ENCODE results near the gene UNC45A.
A peak's percentile ranks its signal among the peaks of the same experiment; 100 is the strongest.

The UNC45A gene

DNA sequence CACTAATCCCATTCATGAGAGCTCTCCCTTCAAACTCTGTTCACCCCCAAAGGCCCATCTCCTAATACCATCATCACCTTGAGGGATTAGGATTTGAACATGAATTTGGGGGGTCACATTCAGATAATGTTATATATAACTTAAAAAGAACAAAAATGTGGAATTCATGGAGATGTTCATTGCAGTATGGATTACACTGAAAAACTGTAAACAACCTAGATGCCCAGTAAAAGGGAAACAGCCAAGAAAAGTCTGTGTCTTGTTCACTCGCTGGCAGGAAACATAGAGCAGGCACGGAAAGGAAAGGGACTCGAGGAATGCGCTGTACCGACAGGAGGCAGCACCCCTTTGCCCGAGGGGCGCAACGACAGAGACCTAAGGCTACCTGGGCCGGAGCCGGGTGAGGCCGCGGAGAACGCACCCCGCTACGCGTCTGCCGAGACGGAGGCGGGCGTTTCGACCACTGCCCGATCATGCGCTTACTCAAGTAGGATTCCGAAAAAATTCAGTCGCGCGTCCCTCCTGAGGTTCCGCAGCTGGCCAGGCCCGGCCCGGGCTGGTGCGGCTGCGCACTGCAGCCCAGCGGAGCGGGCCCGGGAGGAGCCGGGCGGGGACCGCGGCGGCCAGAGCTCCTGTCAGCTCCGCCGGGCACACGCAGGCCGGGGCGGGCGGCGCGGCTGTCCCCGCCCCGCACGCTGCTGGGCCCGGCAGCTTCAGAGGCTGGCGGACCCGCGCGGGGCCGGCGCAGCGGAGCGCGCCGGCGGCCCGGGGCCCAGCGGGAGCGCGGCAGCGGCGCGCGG lies 32.8 kb upstream of the UNC45A start (continued):
- TF ChIP-seq, protein P1, sequence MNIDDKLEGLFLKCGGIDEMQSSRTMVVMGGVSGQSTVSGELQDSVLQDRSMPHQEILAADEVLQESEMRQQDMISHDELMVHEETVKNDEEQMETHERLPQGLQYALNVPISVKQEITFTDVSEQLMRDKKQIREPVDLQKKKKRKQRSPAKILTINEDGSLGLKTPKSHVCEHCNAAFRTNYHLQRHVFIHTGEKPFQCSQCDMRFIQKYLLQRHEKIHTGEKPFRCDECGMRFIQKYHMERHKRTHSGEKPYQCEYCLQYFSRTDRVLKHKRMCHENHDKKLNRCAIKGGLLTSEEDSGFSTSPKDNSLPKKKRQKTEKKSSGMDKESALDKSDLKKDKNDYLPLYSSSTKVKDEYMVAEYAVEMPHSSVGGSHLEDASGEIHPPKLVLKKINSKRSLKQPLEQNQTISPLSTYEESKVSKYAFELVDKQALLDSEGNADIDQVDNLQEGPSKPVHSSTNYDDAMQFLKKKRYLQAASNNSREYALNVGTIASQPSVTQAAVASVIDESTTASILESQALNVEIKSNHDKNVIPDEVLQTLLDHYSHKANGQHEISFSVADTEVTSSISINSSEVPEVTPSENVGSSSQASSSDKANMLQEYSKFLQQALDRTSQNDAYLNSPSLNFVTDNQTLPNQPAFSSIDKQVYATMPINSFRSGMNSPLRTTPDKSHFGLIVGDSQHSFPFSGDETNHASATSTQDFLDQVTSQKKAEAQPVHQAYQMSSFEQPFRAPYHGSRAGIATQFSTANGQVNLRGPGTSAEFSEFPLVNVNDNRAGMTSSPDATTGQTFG (tag by site-specific recombination; IDR thresholded peaks at IDR 0.05; ENCODE audit: borderline replicate concordance), result no peak
- TF ChIP-seq ZNF530 (tag by site-specific recombination; IDR thresholded peaks at IDR 0.05; ENCODE audit: low read depth) (0 out of 2 replicates have a peak, but pooled peaks have one; percentile 10), ZNF10 (tag by site-specific recombination; IDR thresholded peaks at IDR 0.05) (0 out of 2 replicates have a peak, but pooled peaks have one; percentile 10), REPIN1 (tag by site-specific recombination; IDR thresholded peaks at IDR 0.05; ENCODE audit: low read depth) (no peak), ZNF341 (tag by site-specific recombination; IDR thresholded peaks at IDR 0.05; ENCODE audit: low read depth) (peak; percentile 45), SCRT2 (tag by site-specific recombination; IDR thresholded peaks at IDR 0.05) (no peak), ZNF473 (tag by site-specific recombination; IDR thresholded peaks at IDR 0.05) (no peak), ZNF514 (tag by site-specific recombination; IDR thresholded peaks at IDR 0.05) (no peak), ZNF138 (tag by site-specific recombination; IDR thresholded peaks at IDR 0.05; ENCODE audit: borderline replicate concordance) (no peak), BCL11A (tag by site-specific recombination; IDR thresholded peaks at IDR 0.05; ENCODE audit: low read depth) (peak; percentile 48; the same call in 1 of the 2 replicates), ZNF792 (tag by site-specific recombination; IDR thresholded peaks at IDR 0.05) (no peak), ZNF555 (tag by site-specific recombination; conservative IDR thresholded peaks at IDR 0.05) (no peak), PRDM1 (tag by site-specific recombination; IDR thresholded peaks at IDR 0.05) (peak; percentile 84), KLF8 (tag by site-specific recombination; IDR thresholded peaks at IDR 0.05) (peak; percentile 78), ZXDB (tag by site-specific recombination; IDR thresholded peaks at IDR 0.05) (peak; percentile 74), ZNF664 (tag by site-specific recombination; IDR thresholded peaks at IDR 0.05) (peak; percentile 32; the same call in 1 of the 2 replicates), ZBTB21 (tag by site-specific recombination; IDR thresholded peaks at IDR 0.05) (0 out of 2 replicates have a peak, but pooled peaks have one; percentile 28), ZNF391 (tag by site-specific recombination; IDR thresholded peaks at IDR 0.05; ENCODE audit: borderline replicate concordance, low read depth) (no peak), ZNF777 (tag by site-specific recombination; IDR thresholded peaks at IDR 0.05; ENCODE audit: borderline replicate concordance) (no peak; the same call in 1 of the 2 replicates), ZNF629 (tag by site-specific recombination; IDR thresholded peaks at IDR 0.05) (peak; percentile 58), ZNF24 (tag by site-specific recombination; IDR thresholded peaks at IDR 0.05) (no peak; the same call in 1 of the 2 replicates), ZNF776 (tag by site-specific recombination; IDR thresholded peaks at IDR 0.05; ENCODE audit: borderline replicate concordance) (no peak), ZNF37A (tag by site-specific recombination; IDR thresholded peaks at IDR 0.05) (no peak), ZNF248 (tag by site-specific recombination; IDR thresholded peaks at IDR 0.05) (no peak), ZSCAN30 (tag by site-specific recombination; IDR thresholded peaks at IDR 0.05) (peak; percentile 85)
- TF ChIP-seq, protein P2, sequence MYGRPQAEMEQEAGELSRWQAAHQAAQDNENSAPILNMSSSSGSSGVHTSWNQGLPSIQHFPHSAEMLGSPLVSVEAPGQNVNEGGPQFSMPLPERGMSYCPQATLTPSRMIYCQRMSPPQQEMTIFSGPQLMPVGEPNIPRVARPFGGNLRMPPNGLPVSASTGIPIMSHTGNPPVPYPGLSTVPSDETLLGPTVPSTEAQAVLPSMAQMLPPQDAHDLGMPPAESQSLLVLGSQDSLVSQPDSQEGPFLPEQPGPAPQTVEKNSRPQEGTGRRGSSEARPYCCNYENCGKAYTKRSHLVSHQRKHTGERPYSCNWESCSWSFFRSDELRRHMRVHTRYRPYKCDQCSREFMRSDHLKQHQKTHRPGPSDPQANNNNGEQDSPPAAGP (tag by site-specific recombination; IDR thresholded peaks at IDR 0.05), result peak; percentile 51; the same call in 1 of the 2 replicates
- TF ChIP-seq, protein P3, sequence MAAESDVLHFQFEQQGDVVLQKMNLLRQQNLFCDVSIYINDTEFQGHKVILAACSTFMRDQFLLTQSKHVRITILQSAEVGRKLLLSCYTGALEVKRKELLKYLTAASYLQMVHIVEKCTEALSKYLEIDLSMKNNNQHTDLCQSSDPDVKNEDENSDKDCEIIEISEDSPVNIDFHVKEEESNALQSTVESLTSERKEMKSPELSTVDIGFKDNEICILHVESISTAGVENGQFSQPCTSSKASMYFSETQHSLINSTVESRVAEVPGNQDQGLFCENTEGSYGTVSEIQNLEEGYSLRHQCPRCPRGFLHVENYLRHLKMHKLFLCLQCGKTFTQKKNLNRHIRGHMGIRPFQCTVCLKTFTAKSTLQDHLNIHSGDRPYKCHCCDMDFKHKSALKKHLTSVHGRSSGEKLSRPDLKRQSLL (tag by site-specific recombination; IDR thresholded peaks at IDR 0.05), result no peak
- TF ChIP-seq, protein P4, sequence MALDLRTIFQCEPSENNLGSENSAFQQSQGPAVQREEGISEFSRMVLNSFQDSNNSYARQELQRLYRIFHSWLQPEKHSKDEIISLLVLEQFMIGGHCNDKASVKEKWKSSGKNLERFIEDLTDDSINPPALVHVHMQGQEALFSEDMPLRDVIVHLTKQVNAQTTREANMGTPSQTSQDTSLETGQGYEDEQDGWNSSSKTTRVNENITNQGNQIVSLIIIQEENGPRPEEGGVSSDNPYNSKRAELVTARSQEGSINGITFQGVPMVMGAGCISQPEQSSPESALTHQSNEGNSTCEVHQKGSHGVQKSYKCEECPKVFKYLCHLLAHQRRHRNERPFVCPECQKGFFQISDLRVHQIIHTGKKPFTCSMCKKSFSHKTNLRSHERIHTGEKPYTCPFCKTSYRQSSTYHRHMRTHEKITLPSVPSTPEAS (tag by site-specific recombination; IDR thresholded peaks at IDR 0.05), result no peak
- TF ChIP-seq, protein P5, sequence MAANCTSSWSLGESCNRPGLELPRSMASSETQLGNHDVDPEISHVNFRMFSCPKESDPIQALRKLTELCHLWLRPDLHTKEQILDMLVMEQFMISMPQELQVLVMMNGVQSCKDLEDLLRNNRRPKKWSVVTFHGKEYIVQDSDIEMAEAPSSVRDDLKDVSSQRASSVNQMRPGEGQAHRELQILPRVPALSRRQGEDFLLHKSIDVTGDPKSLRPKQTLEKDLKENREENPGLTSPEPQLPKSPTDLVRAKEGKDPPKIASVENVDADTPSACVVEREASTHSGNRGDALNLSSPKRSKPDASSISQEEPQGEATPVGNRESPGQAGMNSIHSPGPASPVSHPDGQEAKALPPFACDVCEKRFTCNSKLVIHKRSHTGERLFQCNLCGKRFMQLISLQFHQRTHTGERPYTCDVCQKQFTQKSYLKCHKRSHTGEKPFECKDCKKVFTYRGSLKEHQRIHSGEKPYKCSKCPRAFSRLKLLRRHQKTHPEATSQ (tag by site-specific recombination; IDR thresholded peaks at IDR 0.05), result no peak
- TF ChIP-seq, protein P6, sequence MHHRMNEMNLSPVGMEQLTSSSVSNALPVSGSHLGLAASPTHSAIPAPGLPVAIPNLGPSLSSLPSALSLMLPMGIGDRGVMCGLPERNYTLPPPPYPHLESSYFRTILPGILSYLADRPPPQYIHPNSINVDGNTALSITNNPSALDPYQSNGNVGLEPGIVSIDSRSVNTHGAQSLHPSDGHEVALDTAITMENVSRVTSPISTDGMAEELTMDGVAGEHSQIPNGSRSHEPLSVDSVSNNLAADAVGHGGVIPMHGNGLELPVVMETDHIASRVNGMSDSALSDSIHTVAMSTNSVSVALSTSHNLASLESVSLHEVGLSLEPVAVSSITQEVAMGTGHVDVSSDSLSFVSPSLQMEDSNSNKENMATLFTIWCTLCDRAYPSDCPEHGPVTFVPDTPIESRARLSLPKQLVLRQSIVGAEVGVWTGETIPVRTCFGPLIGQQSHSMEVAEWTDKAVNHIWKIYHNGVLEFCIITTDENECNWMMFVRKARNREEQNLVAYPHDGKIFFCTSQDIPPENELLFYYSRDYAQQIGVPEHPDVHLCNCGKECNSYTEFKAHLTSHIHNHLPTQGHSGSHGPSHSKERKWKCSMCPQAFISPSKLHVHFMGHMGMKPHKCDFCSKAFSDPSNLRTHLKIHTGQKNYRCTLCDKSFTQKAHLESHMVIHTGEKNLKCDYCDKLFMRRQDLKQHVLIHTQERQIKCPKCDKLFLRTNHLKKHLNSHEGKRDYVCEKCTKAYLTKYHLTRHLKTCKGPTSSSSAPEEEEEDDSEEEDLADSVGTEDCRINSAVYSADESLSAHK (tag by site-specific recombination; IDR thresholded peaks at IDR 0.05), result 0 out of 2 replicates have a peak, but pooled peaks have one; percentile 31
